ENCODE data around the gene UBTD2.

DNA sequence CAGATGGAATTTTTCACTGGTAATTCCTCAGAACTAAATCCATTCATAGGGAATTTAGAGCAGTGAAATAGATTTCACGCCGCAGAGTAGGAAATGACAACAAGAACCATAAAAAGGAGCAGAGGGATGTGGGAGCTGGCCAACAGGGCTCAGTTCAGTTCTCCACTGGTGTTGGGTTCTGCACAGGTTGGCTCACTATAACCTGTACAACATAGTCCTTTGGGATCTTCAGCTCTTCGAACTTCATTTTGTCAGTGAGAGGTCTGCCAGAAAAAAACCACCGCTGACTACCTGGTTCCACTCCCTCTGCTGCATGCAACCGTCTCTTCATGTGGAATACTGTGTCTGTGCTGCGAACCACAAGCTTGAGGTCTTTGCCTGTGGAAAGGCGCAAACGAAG is 71.9 kb downstream of the UBTD2 start:
- TF ChIP-seq POLR2AphosphoS5 (IDR thresholded peaks at IDR 0.05; ENCODE audit: borderline replicate concordance, low read depth, low read length) (no peak), EZH2 (IDR thresholded peaks at IDR 0.05) (no peak)
